Measurements from ENCODE around the gene PTTG1IP.

- no peak for TF ChIP-seq CTCF (conservative IDR thresholded peaks at IDR 0.05; ENCODE audit: low read depth, low read length)
- no peak for TF ChIP-seq RAD21 (IDR thresholded peaks at IDR 0.05; ENCODE audit: low read length)
- no peak for TF ChIP-seq USF2 (IDR thresholded peaks at IDR 0.05; ENCODE audit: low read depth, low read length)
- TF ChIP-seq POLR2A (IDR thresholded peaks at IDR 0.05; ENCODE audit: low read depth, low read length): no peak
- no peak for TF ChIP-seq RFX5 (IDR thresholded peaks at IDR 0.05; ENCODE audit: low read depth, low read length)
- no peak for TF ChIP-seq MXI1 (IDR thresholded peaks at IDR 0.05; ENCODE audit: borderline replicate concordance, low read depth, low read length)
- no peak for TF ChIP-seq CEBPB (IDR thresholded peaks at IDR 0.05; ENCODE audit: low read depth, low read length)
- no peak for TF ChIP-seq BHLHE40 (IDR thresholded peaks at IDR 0.05; ENCODE audit: low read depth, low read length)
- TF ChIP-seq CHD1 (IDR thresholded peaks at IDR 0.05; ENCODE audit: low read depth, low read length): no peak
- no peak for TF ChIP-seq SMC3 (IDR thresholded peaks at IDR 0.05; ENCODE audit: low read depth, low read length)
- no peak for TF ChIP-seq MAZ (IDR thresholded peaks at IDR 0.05; ENCODE audit: borderline replicate concordance, low read depth, low read length)
- TF ChIP-seq MAFK (IDR thresholded peaks at IDR 0.05; ENCODE audit: low read depth, low read length): no peak
- no peak for TF ChIP-seq ELK1 (IDR thresholded peaks at IDR 0.05; ENCODE audit: borderline replicate concordance, low read depth, low read length)
Observed at GRCh38 chr21:44918581-44919033, 45.1 kb upstream of the PTTG1IP start.

Data from IMR-90 (cell line).